K562 (cell line): Measurements from ENCODE around the gene PIK3C2B. TPM values are rescaled to one million over a fixed set of nuclear protein-coding genes. Genes with fewer than 3 reads are reported as not detected.

Source experiments
- ETS1 ChIP-seq: conservative IDR thresholded peaks from 2 replicates; pipeline ENCODE4 v1.6.1; 2011; ENCODE audit warnings: low read depth, mild to moderate bottlenecking, low read length; ENCODE audit not compliant: control insufficient read depth
- GABPB2 ChIP-seq: fragments of 250-450 bp; sonication (Bioruptor Pico); conservative IDR thresholded peaks from 2 replicates; pipeline ENCODE4 v1.5.1; 2021; ENCODE audit warnings: mild to moderate bottlenecking
- KDM5B ChIP-seq: fragments of 200-600 bp; sonication (generic); IDR thresholded peaks from 2 replicates; pipeline ENCODE4 v1.6.1; 2012; ENCODE audit warnings: low read depth, mild to moderate bottlenecking, moderate library complexity, low read length, control low read depth, inconsistent platforms; ENCODE audit not compliant: insufficient replicate concordance
- KLF10 ChIP-seq: fragments of 250-450 bp; sonication (Bioruptor Pico); IDR thresholded peaks from 2 replicates; pipeline ENCODE4 v1.6.1; 2021; ENCODE audit warnings: matching md5 sums
- KLF16 ChIP-seq: IDR thresholded peaks from 2 replicates; pipeline ENCODE4 v1.6.1; 2016; ENCODE audit warnings: antibody characterized with exemption
- MCM7 ChIP-seq, 2 experiments: fragments of 450-650 bp; IDR thresholded peaks; 2 replicates each; pipeline ENCODE4 v1.6.1; 2016 to 2018
- MYC ChIP-seq, 2 experiments: fragments of 250-450 bp in 1 of 2; sonication (Bioruptor Pico) in 1 of 2; IDR thresholded peaks; 2 replicates each; pipeline versions ENCODE4 v1.5.1 to v1.6.1; 2012 to 2021; ENCODE audit warnings: low read depth in 2 of 2, borderline replicate concordance in 1 of 2, improper control_type of control experiment in 1 of 2, low read length in 1 of 2, mild to moderate bottlenecking in 1 of 2, moderate library complexity in 1 of 2
- NFIC ChIP-seq: fragments of 450-650 bp; IDR thresholded peaks from 2 replicates; pipeline ENCODE4 v1.6.1; 2017; ENCODE audit warnings: mild to moderate bottlenecking, inconsistent platforms
- NFRKB ChIP-seq: fragments of 450-650 bp; IDR thresholded peaks from 2 replicates; pipeline ENCODE4 v1.6.1; 2016; ENCODE audit warnings: low read depth
- PHF8 ChIP-seq: fragments of 200-600 bp; sonication (generic); IDR thresholded peaks from 2 replicates; pipeline ENCODE4 v1.6.1; 2012; ENCODE audit warnings: mixed run types, mild to moderate bottlenecking, inconsistent platforms, low read length, moderate library complexity, borderline replicate concordance
- PKNOX1 ChIP-seq: fragments of 450-650 bp; IDR thresholded peaks from 2 replicates; pipeline ENCODE4 v1.6.1; 2016
- RBM22 ChIP-seq: fragments of 200-400 bp; formaldehyde crosslinking; IDR thresholded peaks from 2 replicates; pipeline ENCODE4 v1.6.1; 2018; ENCODE audit warnings: low read length, low read depth; ENCODE audit not compliant: poor library complexity, severe bottlenecking
- SAFB2 ChIP-seq: fragments of 200-400 bp; formaldehyde crosslinking; IDR thresholded peaks from 2 replicates; pipeline ENCODE4 v1.6.1; 2018; ENCODE audit warnings: borderline replicate concordance, low read length, low read depth, moderate library complexity; ENCODE audit not compliant: severe bottlenecking
- SP2 ChIP-seq: IDR thresholded peaks from 2 replicates; pipeline ENCODE4 v1.6.1; 2011; ENCODE audit warnings: mild to moderate bottlenecking, low read depth, low read length, moderate library complexity; ENCODE audit not compliant: poor library complexity, severe bottlenecking; ENCODE audit errors: extremely low read depth
- SPI1 ChIP-seq: IDR thresholded peaks from 2 replicates; pipeline ENCODE4 v1.6.1; 2011; ENCODE audit warnings: low read depth, low read length, control low read depth, borderline replicate concordance
- ZFPM2 ChIP-seq: fragments of 250-450 bp; sonication (Bioruptor Pico); IDR thresholded peaks from 2 replicates; pipeline ENCODE4 v1.5.1; 2022; ENCODE audit warnings: mild to moderate bottlenecking
- ZKSCAN1 ChIP-seq: fragments of 150-350 bp; IDR thresholded peaks from 2 replicates; pipeline ENCODE4 v1.6.1; 2016; ENCODE audit warnings: low read depth, low read length
- ZNF124 ChIP-seq: sonication (generic); formaldehyde crosslinking; IDR thresholded peaks from 2 replicates; pipeline ENCODE4 v1.8.1; 2022; ENCODE audit warnings: missing genetic modification reagents
- ZNF175 ChIP-seq: fragments of 200-800 bp; sonication (Bioruptor generic); IDR thresholded peaks from 2 replicates; pipeline ENCODE4 v1.6.1; 2016; ENCODE audit warnings: low read depth, mild to moderate bottlenecking, missing genetic modification characterization, missing compliant biosample characterization
- ZNF274 ChIP-seq: IDR thresholded peaks from 2 replicates; pipeline ENCODE4 v1.6.1; 2011; ENCODE audit warnings: low read depth, mild to moderate bottlenecking, low read length, moderate library complexity, borderline replicate concordance
- ZNF280A ChIP-seq: fragments of 450-650 bp; IDR thresholded peaks from 2 replicates; pipeline ENCODE4 v1.6.1; 2018; ENCODE audit warnings: mild to moderate bottlenecking, low read depth; ENCODE audit not compliant: partially characterized antibody
- ZNF282 ChIP-seq: sonication (generic); formaldehyde crosslinking; IDR thresholded peaks from 2 replicates; pipeline ENCODE4 v1.8.1; 2023; ENCODE audit warnings: missing genetic modification reagents
- ZNF408 ChIP-seq: fragments of 250-450 bp; sonication (Bioruptor Pico); IDR thresholded peaks from 2 replicates; pipeline ENCODE4 v1.4.0; 2020; ENCODE audit warnings: low read depth, mild to moderate bottlenecking, moderate library complexity
- ZNF707 ChIP-seq: fragments of 250-450 bp; sonication (Bioruptor Pico); conservative IDR thresholded peaks from 2 replicates; pipeline ENCODE4 v1.8.0; 2022; ENCODE audit warnings: inconsistent platforms, mild to moderate bottlenecking, moderate library complexity
- ZNF830 ChIP-seq: fragments of 250-450 bp; sonication (Bioruptor Pico); IDR thresholded peaks from 2 replicates; pipeline ENCODE4 v1.5.0; 2021; ENCODE audit warnings: mild to moderate bottlenecking
- ZSCAN32 ChIP-seq: fragments of 450-650 bp; formaldehyde crosslinking; IDR thresholded peaks from 2 replicates; pipeline ENCODE4 v1.4.0; 2020; ENCODE audit warnings: mild to moderate bottlenecking, moderate library complexity
- polyA plus RNA-seq, 8 experiments: library from polyadenylated mRNA; depleted of rRNA in 4 of 8; stranded (reverse) in 5 of 8; unstranded in 3 of 8; fragments of >200 nt; fragmentation: Nextera tagmentation in 2 of 8; fragmentation: Illumina TruSeq in 1 of 8; extraction: Ambion mirVana in 2 of 8; extraction: Trizol in 1 of 8; gene quantifications; 2 replicates each; pipeline versions ENCODE4 v1.2.1 to v1.2.3, GENCODE V29; 2011 to 2014; ENCODE audit warnings: inconsistent platforms in 1 of 8, missing spikeins in 1 of 8
- total RNA-seq, 7 experiments: library from RNA; depleted of rRNA in 6 of 7; stranded (reverse); fragments of >200 nt in 6 of 7; fragmentation: Illumina TruSeq in 2 of 7; extraction: Trizol in 2 of 7; gene quantifications; 2 replicates each; pipeline versions ENCODE4 v1.2.1 to v1.2.3, GENCODE V29; 2011 to 2021; ENCODE audit warnings: low replicate concordance in 1 of 7

Gene PIK3C2B
- total and polyA plus RNA-seq, 9 of the 15 experiments (the other 6 are each of a cell fraction or from before 2014, with no cell fraction given): 0.10 to 2.9 (median 0.72) TPM

- TF ChIP-seq MYC (IDR thresholded peaks at IDR 0.05; ENCODE audit: low read depth, low read length) (peak; percentile 95), MYC (CRISPR knock-in tag; IDR thresholded peaks at IDR 0.05; ENCODE audit: borderline replicate concordance, low read depth) (peak; percentile 96; the same call in 1 of the 2 replicates), ZNF175 (no peak), SP2 (peak; percentile 97), ZNF282 (CRISPR knock-in tag) (no peak; the same call in 1 of the 2 replicates), ZNF124 (CRISPR knock-in tag) (no peak), ZSCAN32 (CRISPR knock-in tag) (no peak), NFRKB (peak; percentile 99), SAFB2 (no peak), ZKSCAN1 (peak; percentile 70), RBM22 (peak; percentile 90), PHF8 (peak; percentile 97), GABPB2 (no peak), ZNF280A (no peak), ZNF707 (CRISPR knock-in tag) (no peak), KLF16 (no peak), SPI1 (no peak), ETS1 (peak; percentile 20; the same call in 1 of the 2 replicates), KLF10 (no peak), ZFPM2 (no peak), KDM5B (peak; percentile 69), ZNF830 (CRISPR knock-in tag) (0 out of 2 replicates have a peak, but pooled peaks have one; percentile 57), ZNF408 (CRISPR knock-in tag) (no peak), NFIC (peak; percentile 77), PKNOX1 (peak; percentile 71), ZNF274 (no peak), MCM7 (IDR thresholded peaks at IDR 0.05) (peak; percentile 74 to 75; a peak in 2 of 4 replicates)
Observed at GRCh38 chr1:204516180-204516879, 21.7 kb upstream of the PIK3C2B start, which contains the start of gene MDM4 (continued).
